Head of caudate nucleus (tissue), 42 donors: ENCODE measurements around the gene FAM227B.

Experiments
- DNase-seq, 42 donors: peaks; one replicate each; pipeline versions ENCODE4 v3.0.0 to v3.0.0-alpha.2; 2020 to 2021; ENCODE audit warnings: mixed read lengths in 7 of 42
- intact Hi-C: fragments of 100-400 bp; cut with DNase I; formaldehyde crosslinking; loops from one replicate; pipeline ENCODE4 v1.15.0; 2022

FAM227B gene

GRCh38 chr15:49282366-49282765 is 338.3 kb downstream of the FAM227B start:
- DNase-seq: no peak
- intact Hi-C loops: no loop called here

- intact Hi-C loops: no loop called here
- no peak for DNase-seq
Measured at GRCh38 chr15:49279521-49280456, 340.8 kb downstream of the FAM227B start.

GRCh38 chr15:49278751-49279150 is 341.9 kb downstream of the FAM227B start:
- intact Hi-C loops: no loop called here

More at GRCh38 chr15:49278751-49279150, 341.9 kb downstream of the FAM227B start:
- no peak for DNase-seq
